ENCODE results near the gene MEDAG. TPM values are rescaled to one million over a fixed set of nuclear protein-coding genes. Genes with fewer than 3 reads are reported as not detected.

The MEDAG gene
- polyA plus RNA-seq, 3 donors = not detected

GRCh38 chr13:30934381-30934780, 28.3 kb downstream of the MEDAG start:
- peaks cover 2 to 10% of the 10 kb centered on the region in 2 donors for H3K27me3 ChIP-seq (ENCODE audit: control insufficient read depth in 2 of 2, insufficient read depth in 2 of 2, low read length in 2 of 2)
- H2AFZ ChIP-seq (ENCODE audit: insufficient read depth, low read depth, low read length, poor library complexity, severe bottlenecking) = no peak overlapping the region
- H3K4me2 ChIP-seq (replicated peaks; ENCODE audit: extremely low read depth, low read length, poor library complexity, severe bottlenecking) = no peak overlapping the region
- H3K4me1 ChIP-seq (ENCODE audit: control insufficient read depth in 1 of 2, insufficient read depth in 2 of 2, low read length in 2 of 2) = no peaks in the 10 kb centered on the region
- H3K4me3 ChIP-seq (replicated peaks in 1 of 3; ENCODE audit: low read depth in 2 of 3, low read length in 3 of 3) = no peak overlapping the region
- H3K79me2 ChIP-seq (ENCODE audit: insufficient read depth, low read length) = no peaks in the 10 kb centered on the region
- no peaks in the 10 kb centered on the region for H4K20me1 ChIP-seq (ENCODE audit: insufficient read depth, low read length)
- no peak for DNase-seq
- H3K27ac ChIP-seq (ENCODE audit: low read depth in 1 of 2, low read length in 2 of 2) = no peak overlapping the region
- intact Hi-C loops (cut with micrococcal nuclease) = no loop called here
- Mint-ChIP-seq H3K4me1 (no peaks in the 10 kb centered on the region), H3K9me3 (peaks cover 0 to 11% (median 3%) of the 10 kb centered on the region in 7 donors), H3K4me3 (no peak overlapping the region), H3K27me3 (ENCODE audit: low read depth in 3 of 3) (peaks cover 6 to 20% (median 15%) of the 10 kb centered on the region in 3 donors), H3K36me3 (no peaks in the 10 kb centered on the region), H3K27ac (no peak overlapping the region)
- no peak for TF ChIP-seq CTCF (IDR thresholded peaks at IDR 0.05)
- H3K9me3 ChIP-seq (replicated peaks in 1 of 2; ENCODE audit: control insufficient read depth in 1 of 2, insufficient read depth in 1 of 2, low read length in 2 of 2) = peaks cover 0 to 9% of the 10 kb centered on the region in 2 donors
- H3K36me3 ChIP-seq (replicated peaks in 1 of 2; ENCODE audit: control insufficient read depth in 1 of 2, insufficient read depth in 2 of 2, low read length in 2 of 2) = no peaks in the 10 kb centered on the region
- WGBS (ENCODE audit: insufficient coverage) = 100% methylated on average over 4 of the region's 6 CpGs
- H3K9ac ChIP-seq (ENCODE audit: insufficient read depth, low read length, poor library complexity, severe bottlenecking) = no peak overlapping the region

- no peaks in the 10 kb centered on the region for H3K36me3 Mint-ChIP-seq
- H3K4me3 Mint-ChIP-seq = no peak overlapping the region
- H3K4me3 ChIP-seq (replicated peaks in 1 of 3; ENCODE audit: low read depth in 2 of 3, low read length in 3 of 3) = no peak overlapping the region
- intact Hi-C loops (cut with micrococcal nuclease) = no loop called here
- no peaks in the 10 kb centered on the region for H3K4me1 Mint-ChIP-seq
- peaks cover 6 to 20% (median 13%) of the 10 kb centered on the region in 3 donors for H3K27me3 Mint-ChIP-seq (ENCODE audit: low read depth in 3 of 3)
- no peak overlapping the region for H3K4me2 ChIP-seq (replicated peaks; ENCODE audit: extremely low read depth, low read length, poor library complexity, severe bottlenecking)
- 90% methylated on average over 3 of the region's 3 CpGs for WGBS (ENCODE audit: insufficient coverage)
- no peak overlapping the region for H3K27ac Mint-ChIP-seq
- H3K79me2 ChIP-seq (ENCODE audit: insufficient read depth, low read length) = no peaks in the 10 kb centered on the region
- no peaks in the 10 kb centered on the region for H3K36me3 ChIP-seq (replicated peaks in 1 of 2; ENCODE audit: control insufficient read depth in 1 of 2, insufficient read depth in 2 of 2, low read length in 2 of 2)
- TF ChIP-seq CTCF (IDR thresholded peaks at IDR 0.05) = no peak
- no peak overlapping the region for H3K9ac ChIP-seq (ENCODE audit: insufficient read depth, low read length, poor library complexity, severe bottlenecking)
- no peak for DNase-seq
- H3K9me3 Mint-ChIP-seq = peaks cover 0 to 10% (median 3%) of the 10 kb centered on the region in 7 donors
- no peaks in the 10 kb centered on the region for H4K20me1 ChIP-seq (ENCODE audit: insufficient read depth, low read length)
- peaks cover 0 to 9% of the 10 kb centered on the region in 2 donors for H3K9me3 ChIP-seq (replicated peaks in 1 of 2; ENCODE audit: control insufficient read depth in 1 of 2, insufficient read depth in 1 of 2, low read length in 2 of 2)
- no peak overlapping the region for H2AFZ ChIP-seq (ENCODE audit: insufficient read depth, low read depth, low read length, poor library complexity, severe bottlenecking)
- no peaks in the 10 kb centered on the region for H3K4me1 ChIP-seq (ENCODE audit: control insufficient read depth in 1 of 2, insufficient read depth in 2 of 2, low read length in 2 of 2)
- H3K27me3 ChIP-seq (ENCODE audit: control insufficient read depth in 2 of 2, insufficient read depth in 2 of 2, low read length in 2 of 2) = peaks cover 2 to 10% of the 10 kb centered on the region in 2 donors
- no peak overlapping the region for H3K27ac ChIP-seq (ENCODE audit: low read depth in 1 of 2, low read length in 2 of 2)
These were observed 28.7 kb downstream of the MEDAG start for GRCh38 chr13:30934803-30935202.
